ENCODE measurements around the gene SLC35F3.

SLC35F3 gene

GRCh38 chr1:233912909-233913308 is 8.4 kb downstream of the SLC35F3 start:
- FAIRE-seq: no peak

- FAIRE-seq: no peak
These were observed 12.2 kb downstream of the SLC35F3 start for GRCh38 chr1:233916706-233917105.

- no peak for FAIRE-seq
These were observed 15.3 kb downstream of the SLC35F3 start for GRCh38 chr1:233919786-233920185.

GRCh38 chr1:233928123-233928522 is 23.6 kb downstream of the SLC35F3 start:
- FAIRE-seq: no peak

- FAIRE-seq: no peak
These were observed 28.9 kb downstream of the SLC35F3 start for GRCh38 chr1:233933339-233933738.

GRCh38 chr1:233935297-233935868 is 30.9 kb downstream of the SLC35F3 start:
- FAIRE-seq: no peak

GRCh38 chr1:233936422-233936821 is 31.9 kb downstream of the SLC35F3 start:
- FAIRE-seq: no peak

GRCh38 chr1:233936842-233937241 is 32.4 kb downstream of the SLC35F3 start:
- FAIRE-seq: no peak

- FAIRE-seq: no peak
These were observed 34.0 kb downstream of the SLC35F3 start for GRCh38 chr1:233938476-233938875.

GRCh38 chr1:233939451-233939850 is 35.0 kb downstream of the SLC35F3 start:
- no peak for FAIRE-seq

GRCh38 chr1:233940908-233941307 is 36.4 kb downstream of the SLC35F3 start:
- no peak for FAIRE-seq

GRCh38 chr1:233944601-233945000 is 40.1 kb downstream of the SLC35F3 start:
- FAIRE-seq: no peak

GRCh38 chr1:233945573-233945972 is 41.1 kb downstream of the SLC35F3 start:
- no peak for FAIRE-seq

- no peak for FAIRE-seq
These were observed 41.5 kb downstream of the SLC35F3 start for GRCh38 chr1:233945979-233946378.

- FAIRE-seq: no peak
These were observed 42.2 kb downstream of the SLC35F3 start for GRCh38 chr1:233946724-233947123.

GRCh38 chr1:233951804-233952203 is 47.3 kb downstream of the SLC35F3 start:
- no peak for FAIRE-seq

- FAIRE-seq: no peak
These were observed 53.2 kb downstream of the SLC35F3 start for GRCh38 chr1:233957691-233958090.

- FAIRE-seq: no peak
These were observed 54.6 kb downstream of the SLC35F3 start for GRCh38 chr1:233959102-233959501.

GRCh38 chr1:233959971-233960370 is 55.5 kb downstream of the SLC35F3 start:
- no peak for FAIRE-seq

GRCh38 chr1:233960386-233960785 is 55.9 kb downstream of the SLC35F3 start:
- no peak for FAIRE-seq

GRCh38 chr1:233962878-233963277 is 58.4 kb downstream of the SLC35F3 start:
- no peak for FAIRE-seq

- FAIRE-seq: no peak
These were observed 61.4 kb downstream of the SLC35F3 start for GRCh38 chr1:233965856-233966255.

- FAIRE-seq: no peak
These were observed 67.3 kb downstream of the SLC35F3 start for GRCh38 chr1:233971753-233972152.

GRCh38 chr1:233972563-233972950 is 68.1 kb downstream of the SLC35F3 start:
- FAIRE-seq: no peak

- no peak for FAIRE-seq
These were observed 68.6 kb downstream of the SLC35F3 start for GRCh38 chr1:233972951-233973635.
